ENCODE data around the gene PTPA.
"Not testable (repeated sequence)": the region's sequence is repeated elsewhere in the genome, so short reads cannot be mapped to it uniquely, and the experiment has no call there.

Gene PTPA

GRCh38 chr9:129161534-129161837 lies 50.3 kb downstream of the PTPA start:
- no peak for DNase-seq

- no peak for DNase-seq
Observed at GRCh38 chr9:129162497-129163197, 51.4 kb downstream of the PTPA start.

GRCh38 chr9:129163198-129163670 lies 52.0 kb downstream of the PTPA start:
- DNase-seq = not testable (repeated sequence)

GRCh38 chr9:129163753-129164152 lies 52.5 kb downstream of the PTPA start:
- no peak for DNase-seq

GRCh38 chr9:129164246-129164930 lies 53.2 kb downstream of the PTPA start:
- DNase-seq = no peak

- no peak for DNase-seq
Observed at GRCh38 chr9:129165198-129165597, 54.0 kb downstream of the PTPA start.

GRCh38 chr9:129166623-129167557 lies 55.7 kb downstream of the PTPA start:
- DNase-seq = peak; percentile 39

GRCh38 chr9:129170229-129170628 lies 59.0 kb downstream of the PTPA start:
- no peak for DNase-seq

- DNase-seq = no peak
Observed at GRCh38 chr9:129171993-129172751, 61.0 kb downstream of the PTPA start.

- DNase-seq = no peak
Observed at GRCh38 chr9:129172816-129173215, 61.6 kb downstream of the PTPA start.

- no peak for DNase-seq
Observed at GRCh38 chr9:129173296-129174101, 62.3 kb downstream of the PTPA start.

- peak; percentile 87 for DNase-seq
Observed at GRCh38 chr9:129174102-129174723, 63.0 kb downstream of the PTPA start.

GRCh38 chr9:129174724-129175514 lies 63.7 kb downstream of the PTPA start:
- DNase-seq = no peak

- no peak for DNase-seq
Observed at GRCh38 chr9:129175515-129175824, 64.3 kb downstream of the PTPA start.

GRCh38 chr9:129175825-129176633 lies 64.8 kb downstream of the PTPA start:
- DNase-seq = peak; percentile 76

GRCh38 chr9:129176701-129177442 lies 65.7 kb downstream of the PTPA start:
- no peak for DNase-seq

GRCh38 chr9:129177443-129177790 lies 66.2 kb downstream of the PTPA start:
- DNase-seq = no peak

- peak; percentile 96 for DNase-seq
Observed at GRCh38 chr9:129177791-129178567, 66.8 kb downstream of the PTPA start, which contains the start of gene IER5L. IER5L (minus strand) TSS chr9:129178261; CDS start chr9:129178052, 209 bp downstream.
